Measurements from ENCODE around the gene COA8. TPM values are rescaled to one million over a fixed set of nuclear protein-coding genes. Genes with fewer than 3 reads are reported as not detected.
"Not testable (repeated sequence)": the region's sequence is repeated elsewhere in the genome, so short reads cannot be mapped to it uniquely, and the experiment has no call there.

Gene COA8
- total and polyA plus RNA-seq, 2 donors (not counting 3 experiments of a cell fraction or from before 2014, with no cell fraction given): 19.1 to 46.4 TPM

- BruUV-seq (replicated peaks); dilution Hi-C loops (cut with MboI; ENCODE audit: extremely low pct_ligation_motif_present, low sequenced_read_pairs); FAIRE-seq; H3K4me2 ChIP-seq (ENCODE audit: insufficient read depth, low read length); H3K4me3 ChIP-seq (replicated peaks in 1 of 3; ENCODE audit: insufficient read depth in 1 of 3, low read depth in 1 of 3, low read length in 3 of 3); CTCF ChIA-PET; H3K36me3 ChIP-seq (ENCODE audit: control insufficient read depth in 2 of 2, extremely low read depth in 1 of 2, insufficient read depth in 2 of 2, low read length in 2 of 2); POLR2A ChIA-PET; H3K9me1 ChIP-seq (replicated peaks; ENCODE audit: control insufficient read depth, extremely low read depth, insufficient read depth, low read length); H3K9me3 ChIP-seq (replicated peaks; ENCODE audit: control insufficient read depth, insufficient read depth, low read length); H3K27ac ChIP-seq (ENCODE audit: insufficient read depth, low read depth, low read length); H4K20me1 ChIP-seq (replicated peaks; ENCODE audit: control insufficient read depth, extremely low read depth, insufficient read depth, low read length); DNase-seq (ENCODE audit: low read depth, low spot score); H2AFZ ChIP-seq (ENCODE audit: low read depth, low read length); H3K9ac ChIP-seq (replicated peaks; ENCODE audit: extremely low read depth, insufficient read depth, low read length): not testable (repeated sequence)
- Histone ChIP-seq H3K27me3 (ENCODE audit: control insufficient read depth in 2 of 2, insufficient read depth in 2 of 2, low read length in 2 of 2) (peaks cover 19 to 34% of the 10 kb centered on the region in 2 experiments), H3K79me2 (ENCODE audit: control insufficient read depth, insufficient read depth, low read length) (peaks cover 13% of the 10 kb centered on the region), H3K4me1 (ENCODE audit: control insufficient read depth, extremely low read depth, insufficient read depth, low read length) (peaks cover 14% of the 10 kb centered on the region)
- intact Hi-C loops (cut with micrococcal nuclease): loop anchor here (5.0 kb wide), 1 partner anchor 37 kb away; the partner anchor contains the start of genes BAG5 and COA8
These were observed 37.1 kb upstream of the COA8 start for GRCh38 chr14:103525430-103526246.

GRCh38 chr14:103526247-103526913, 36.4 kb upstream of the COA8 start:
- intact Hi-C loops (cut with micrococcal nuclease) (loop anchor here (5.0 kb wide), 1 partner anchor 36 kb away; the partner anchor contains the start of genes BAG5 and COA8), dilution Hi-C loops (cut with MboI; ENCODE audit: extremely low pct_ligation_motif_present, low sequenced_read_pairs) (no loop called here)
- H3K4me1 ChIP-seq (ENCODE audit: control insufficient read depth, extremely low read depth, insufficient read depth, low read length): peaks cover 11% of the 10 kb centered on the region
- TF ChIP-seq MAX (IDR thresholded peaks at IDR 0.05; ENCODE audit: insufficient read depth, insufficient read length): no peak
- H3K79me2 ChIP-seq (ENCODE audit: control insufficient read depth, insufficient read depth, low read length): peaks cover 20% of the 10 kb centered on the region
- FAIRE-seq: no peak
- POLR2A ChIA-PET: no interaction called here
- H2AFZ ChIP-seq (ENCODE audit: low read depth, low read length): no peak overlapping the region
- no peak overlapping the region for H3K4me2 ChIP-seq (ENCODE audit: insufficient read depth, low read length)
- H3K27me3 ChIP-seq (ENCODE audit: control insufficient read depth in 2 of 2, insufficient read depth in 2 of 2, low read length in 2 of 2): peaks cover 19 to 28% of the 10 kb centered on the region in 2 experiments
- H3K27ac ChIP-seq (ENCODE audit: insufficient read depth, low read depth, low read length): no peak overlapping the region
- no peak overlapping the region for H3K9ac ChIP-seq (replicated peaks; ENCODE audit: extremely low read depth, insufficient read depth, low read length)
- no TSS peak for BruUV-seq (replicated peaks)
- CTCF ChIA-PET: interaction anchor here (4.8 kb wide), 1 partner anchor 8 kb away, joined by 49 read pairs; no protein-coding TSS in a partner anchor
- no peaks in the 10 kb centered on the region for H4K20me1 ChIP-seq (replicated peaks; ENCODE audit: control insufficient read depth, extremely low read depth, insufficient read depth, low read length)
- DNase-seq (ENCODE audit: low read depth, low spot score): no peak
- H3K9me1 ChIP-seq (replicated peaks; ENCODE audit: control insufficient read depth, extremely low read depth, insufficient read depth, low read length): no peaks in the 10 kb centered on the region
- no peak overlapping the region for H3K4me3 ChIP-seq (replicated peaks in 1 of 3; ENCODE audit: insufficient read depth in 1 of 3, low read depth in 1 of 3, low read length in 3 of 3)
- H3K36me3 ChIP-seq (ENCODE audit: control insufficient read depth in 2 of 2, extremely low read depth in 1 of 2, insufficient read depth in 2 of 2, low read length in 2 of 2): no peaks in the 10 kb centered on the region
- H3K9me3 ChIP-seq (replicated peaks; ENCODE audit: control insufficient read depth, insufficient read depth, low read length): no peaks in the 10 kb centered on the region
